HT1080 (cell line): ENCODE data around the gene AQP6. TPM values are rescaled to one million over a fixed set of nuclear protein-coding genes. Genes with fewer than 3 reads are reported as not detected.
"Not testable (repeated sequence)": the region's sequence is repeated elsewhere in the genome, so short reads cannot be mapped to it uniquely, and the experiment has no call there.

Experiments used
- DNase-seq: peaks from one replicate; pipeline ENCODE4 v3.0.0-alpha.2; 2015; ENCODE audit warnings: low read depth
- total RNA-seq: library from RNA; depleted of rRNA; stranded (reverse); fragments of >200 nt; shearing (Covaris generic); gene quantifications from 2 replicates; pipeline ENCODE4 v1.2.3, GENCODE V29; 2014

The AQP6 gene
- total RNA-seq, 1 experiment from 2014 or later, result not detected

GRCh38 chr12:49987625-49988303, 15.0 kb downstream of the AQP6 start:
- no peak for DNase-seq

DNA sequence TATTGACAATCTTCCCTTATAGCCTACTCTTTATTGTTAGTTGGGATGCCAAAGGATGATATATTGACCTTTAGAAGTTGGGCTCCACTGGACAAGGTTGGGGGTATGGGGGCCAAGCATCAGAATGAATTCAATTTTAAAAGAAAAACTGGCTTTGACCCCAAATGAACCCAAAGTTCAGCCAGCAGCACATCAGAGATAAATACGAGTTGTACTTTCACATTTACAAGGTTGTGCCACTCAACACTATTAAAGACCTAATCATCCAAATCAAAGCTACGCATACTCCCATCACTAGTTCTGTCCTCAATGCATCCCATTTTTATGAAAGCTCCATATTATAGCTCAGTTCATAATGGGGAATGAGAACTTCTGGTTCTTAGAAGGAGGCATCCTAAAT, 16.7 kb downstream of the AQP6 start:
- DNase-seq, result not testable (repeated sequence)

DNA sequence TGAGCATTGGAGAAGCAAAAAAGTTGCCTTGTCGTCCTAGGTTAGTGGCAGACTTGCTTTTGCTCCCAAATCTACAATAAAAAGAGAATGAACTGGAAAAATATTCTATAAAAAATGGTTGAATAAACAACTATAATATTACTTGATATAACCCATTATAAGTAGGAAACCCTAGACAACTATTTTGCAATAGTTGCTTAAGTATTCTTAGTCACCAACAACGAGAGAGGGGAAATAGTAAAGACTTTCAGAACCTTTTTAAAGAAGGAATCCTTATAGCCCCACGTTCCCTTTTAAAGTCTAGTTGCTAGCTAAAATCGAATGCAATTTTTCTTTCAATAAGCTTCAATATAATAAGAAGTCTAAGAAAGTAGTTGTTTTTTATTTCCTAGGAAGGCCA, 17.5 kb downstream of the AQP6 start:
- DNase-seq, result no peak

GRCh38 chr12:49998453-49998852, 25.7 kb downstream of the AQP6 start:
- no peak for DNase-seq

GRCh38 chr12:50003595-50003994, 30.8 kb downstream of the AQP6 start:
- no peak for DNase-seq

DNA sequence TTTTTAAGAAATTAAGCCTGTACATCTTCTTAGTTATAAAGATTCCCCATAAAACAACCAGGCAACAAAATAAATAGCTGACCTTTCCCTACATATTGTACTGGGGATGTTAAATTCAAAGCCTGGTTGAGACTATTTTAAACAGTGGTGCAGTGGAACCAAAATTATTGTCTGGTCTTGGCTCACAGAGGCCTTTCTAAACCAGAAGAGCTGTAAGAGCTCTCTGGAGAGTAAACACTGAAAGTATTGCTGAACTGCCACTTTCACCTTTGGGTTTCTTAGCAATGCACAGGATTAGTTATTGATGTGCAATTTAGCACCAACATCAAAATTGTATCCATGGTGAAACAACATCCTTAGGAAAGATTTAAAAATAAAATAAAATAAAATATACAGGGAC, 31.9 kb downstream of the AQP6 start:
- no peak for DNase-seq

DNA sequence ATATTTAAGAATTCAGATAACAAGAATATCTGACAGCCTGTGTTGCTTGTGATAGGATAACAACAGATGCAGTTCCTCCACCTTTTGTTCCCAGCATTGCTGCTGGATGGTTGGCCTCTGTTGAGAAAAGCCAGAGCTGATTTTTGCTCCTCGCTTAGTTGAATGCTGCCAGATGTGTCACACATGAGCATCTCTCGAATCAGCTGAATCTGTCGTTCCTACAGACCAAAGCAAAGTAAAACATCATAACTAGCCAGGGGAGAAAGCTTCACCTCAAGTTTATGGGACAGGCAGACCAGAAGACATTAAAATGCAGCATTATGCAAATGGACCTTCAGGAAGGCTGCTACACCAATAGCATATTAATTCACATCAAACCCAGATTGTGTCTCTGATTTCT, 32.4 kb downstream of the AQP6 start:
- DNase-seq, result no peak

- DNase-seq, result no peak
Measured at GRCh38 chr12:50006280-50006679, 33.5 kb downstream of the AQP6 start.

GRCh38 chr12:50006754-50007442, 34.2 kb downstream of the AQP6 start:
- DNase-seq, result peak; percentile 32

GRCh38 chr12:50013361-50014147, 40.8 kb downstream of the AQP6 start:
- DNase-seq, result no peak

DNA sequence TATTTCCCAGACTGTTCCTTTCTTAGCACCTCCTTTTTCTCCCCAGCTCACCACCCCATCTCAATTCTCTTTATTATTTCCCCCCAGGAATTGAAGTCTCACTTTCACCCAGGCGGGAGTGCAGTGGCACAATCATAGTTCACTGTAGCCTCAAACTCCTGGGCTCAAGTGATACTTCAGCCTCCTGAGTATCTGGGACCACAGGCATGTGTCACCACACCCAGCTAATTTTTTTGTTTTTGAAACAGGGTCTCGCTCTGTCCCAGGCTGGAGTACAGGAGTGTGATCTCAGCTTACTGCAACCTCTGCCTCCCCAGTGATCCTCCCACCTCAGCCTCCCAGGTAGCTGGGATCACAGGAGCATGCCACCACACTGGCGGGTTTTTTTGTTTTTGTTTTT, 41.6 kb downstream of the AQP6 start:
- DNase-seq, result no peak

DNA sequence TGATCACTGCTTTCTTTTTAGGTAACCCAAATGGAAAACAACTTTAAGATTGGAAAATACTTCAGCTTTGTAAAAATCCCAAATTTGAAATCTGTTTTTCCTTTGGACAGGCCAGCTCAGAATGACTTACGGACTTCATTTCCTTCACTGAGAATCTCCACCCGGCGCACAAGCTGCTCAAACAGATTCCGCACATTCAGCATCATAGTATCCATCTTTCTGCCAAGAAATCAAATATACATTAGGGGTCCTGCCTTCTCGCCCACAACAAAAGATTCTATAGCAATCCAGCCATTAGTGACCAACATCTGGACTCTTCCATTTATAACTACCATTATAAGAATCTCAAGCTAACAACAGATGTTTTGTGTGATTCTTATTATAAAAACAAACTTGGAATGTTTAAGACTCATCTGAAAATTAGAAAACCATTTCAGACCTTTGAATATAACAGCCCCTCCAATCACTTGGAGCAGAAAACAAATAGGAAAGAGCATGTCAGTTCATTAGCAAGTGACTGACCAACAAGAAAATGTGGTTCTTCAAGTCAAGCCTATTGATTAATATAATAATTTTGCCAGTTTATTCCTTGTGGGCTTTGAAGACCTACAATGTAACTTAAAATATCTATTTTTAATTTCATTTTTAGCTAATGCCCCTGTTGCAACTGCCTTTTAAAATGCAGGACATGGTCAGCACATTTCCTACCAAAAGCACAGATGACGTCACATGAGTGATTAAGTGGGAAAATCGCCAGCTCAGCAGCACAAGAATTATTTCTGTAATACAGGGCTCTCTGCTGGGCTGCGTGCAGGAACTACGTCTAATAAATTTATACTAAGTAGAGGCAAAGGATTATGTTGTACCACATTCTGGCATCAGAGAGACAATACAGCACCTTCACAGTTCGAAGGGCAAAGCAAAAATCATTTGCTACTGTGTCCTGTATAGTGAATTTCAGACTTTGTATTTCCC, 44.0 kb downstream of the AQP6 start:
- DNase-seq, result no peak

GRCh38 chr12:50017641-50018040, 44.9 kb downstream of the AQP6 start:
- DNase-seq, result no peak

GRCh38 chr12:50018154-50018553, 45.4 kb downstream of the AQP6 start:
- DNase-seq, result no peak

DNA sequence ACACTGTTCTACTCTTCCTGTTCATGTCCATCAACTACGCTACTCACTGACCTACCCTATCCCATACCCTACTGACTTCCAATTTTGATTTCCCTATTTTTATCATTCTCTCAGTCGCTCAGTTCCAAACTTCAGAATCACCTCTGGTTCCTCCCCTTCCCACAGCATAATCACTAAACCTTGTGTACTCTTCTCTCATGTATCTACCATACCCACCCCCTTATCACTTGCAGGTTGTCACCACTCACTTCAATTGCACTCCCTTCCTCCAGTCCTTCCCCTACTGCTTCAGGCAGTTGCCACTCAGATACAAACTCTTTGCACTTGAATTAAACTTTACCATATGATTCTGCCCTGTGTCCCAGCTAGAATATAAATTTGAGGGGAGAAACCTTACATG, 46.2 kb downstream of the AQP6 start:
- no peak for DNase-seq

- no peak for DNase-seq
Measured at GRCh38 chr12:50019524-50019923, 46.8 kb downstream of the AQP6 start.

- no peak for DNase-seq
Measured at GRCh38 chr12:50021031-50021430, 48.3 kb downstream of the AQP6 start.

GRCh38 chr12:50022903-50023302, 50.2 kb downstream of the AQP6 start:
- DNase-seq, result no peak

- no peak for DNase-seq
Measured at GRCh38 chr12:50024227-50024626, 51.5 kb downstream of the AQP6 start.

- no peak for DNase-seq
Measured at GRCh38 chr12:50024805-50025186, 52.0 kb downstream of the AQP6 start.
